GM12801 (cell line): Measurements from ENCODE around the gene CACNG8.

Experiments
- TF ChIP-seq, protein P1 (sequence below): IDR thresholded peaks from one replicate; pipeline ENCODE4 v1.5.1; 2011; ENCODE audit warnings: control low read depth; ENCODE audit not compliant: insufficient read length; ENCODE audit errors: extremely low read depth

Gene CACNG8

DNA sequence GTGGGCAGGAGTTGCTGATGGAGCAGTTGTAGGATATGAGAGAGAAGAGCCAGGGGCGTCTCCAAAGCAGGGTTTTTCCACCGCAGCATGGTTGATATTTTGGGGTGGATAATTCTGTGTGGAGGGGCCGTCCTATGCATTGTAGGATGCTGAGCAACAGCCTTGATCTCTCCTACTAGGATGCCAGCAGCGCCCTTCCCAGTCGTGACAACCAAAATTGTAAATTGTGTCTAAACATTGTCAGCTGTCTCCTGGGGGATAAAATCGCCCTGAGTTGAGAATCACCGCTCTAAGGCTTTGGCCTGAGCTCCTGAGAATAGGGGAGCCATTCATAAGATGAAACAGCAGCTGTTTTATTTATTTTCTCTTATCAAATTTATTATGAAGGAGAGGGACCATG is 4.2 kb downstream of the CACNG8 start:
- TF ChIP-seq, protein P1, sequence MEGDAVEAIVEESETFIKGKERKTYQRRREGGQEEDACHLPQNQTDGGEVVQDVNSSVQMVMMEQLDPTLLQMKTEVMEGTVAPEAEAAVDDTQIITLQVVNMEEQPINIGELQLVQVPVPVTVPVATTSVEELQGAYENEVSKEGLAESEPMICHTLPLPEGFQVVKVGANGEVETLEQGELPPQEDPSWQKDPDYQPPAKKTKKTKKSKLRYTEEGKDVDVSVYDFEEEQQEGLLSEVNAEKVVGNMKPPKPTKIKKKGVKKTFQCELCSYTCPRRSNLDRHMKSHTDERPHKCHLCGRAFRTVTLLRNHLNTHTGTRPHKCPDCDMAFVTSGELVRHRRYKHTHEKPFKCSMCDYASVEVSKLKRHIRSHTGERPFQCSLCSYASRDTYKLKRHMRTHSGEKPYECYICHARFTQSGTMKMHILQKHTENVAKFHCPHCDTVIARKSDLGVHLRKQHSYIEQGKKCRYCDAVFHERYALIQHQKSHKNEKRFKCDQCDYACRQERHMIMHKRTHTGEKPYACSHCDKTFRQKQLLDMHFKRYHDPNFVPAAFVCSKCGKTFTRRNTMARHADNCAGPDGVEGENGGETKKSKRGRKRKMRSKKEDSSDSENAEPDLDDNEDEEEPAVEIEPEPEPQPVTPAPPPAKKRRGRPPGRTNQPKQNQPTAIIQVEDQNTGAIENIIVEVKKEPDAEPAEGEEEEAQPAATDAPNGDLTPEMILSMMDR = no peak

DNA sequence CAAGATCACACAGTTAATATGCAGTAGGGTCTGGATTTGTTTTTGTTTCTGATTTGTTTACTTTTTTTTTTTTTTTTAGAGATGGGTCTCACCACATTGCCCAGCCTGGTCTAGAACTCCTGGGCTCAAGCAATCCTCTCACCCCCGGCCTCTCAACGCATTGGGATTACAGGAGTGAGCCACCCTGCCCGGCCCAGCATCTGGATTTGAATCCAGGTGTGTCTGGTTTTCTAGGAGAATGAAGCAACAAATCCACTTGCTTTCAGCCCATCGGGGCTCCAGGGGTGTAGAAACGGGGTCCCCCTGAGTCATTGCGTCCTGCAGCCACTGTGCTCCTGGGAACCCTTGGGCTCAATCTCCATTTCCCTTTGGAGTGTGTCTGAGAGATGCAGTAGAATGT is 6.6 kb downstream of the CACNG8 start:
- TF ChIP-seq, protein P1 = no peak

DNA sequence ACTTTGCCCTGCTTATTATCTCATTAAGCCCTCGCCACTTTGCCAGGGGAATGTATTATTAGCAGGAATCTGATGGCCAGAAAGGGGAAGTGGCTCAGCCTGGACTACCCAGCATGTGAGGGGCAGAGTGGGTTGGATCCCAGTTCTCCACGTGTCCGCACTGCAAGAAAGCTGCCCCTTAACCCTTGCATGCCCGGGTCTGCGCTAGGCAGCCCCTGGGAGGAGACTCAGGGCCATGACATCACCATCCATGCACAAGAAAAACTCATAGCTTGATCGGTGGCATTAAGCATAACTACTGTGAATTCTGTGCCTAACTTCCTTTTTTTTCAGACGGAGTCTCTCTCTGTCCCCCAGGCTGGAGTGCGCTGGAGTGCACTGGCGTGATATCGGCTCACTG is 8.9 kb downstream of the CACNG8 start:
- TF ChIP-seq, protein P1 = no peak

DNA sequence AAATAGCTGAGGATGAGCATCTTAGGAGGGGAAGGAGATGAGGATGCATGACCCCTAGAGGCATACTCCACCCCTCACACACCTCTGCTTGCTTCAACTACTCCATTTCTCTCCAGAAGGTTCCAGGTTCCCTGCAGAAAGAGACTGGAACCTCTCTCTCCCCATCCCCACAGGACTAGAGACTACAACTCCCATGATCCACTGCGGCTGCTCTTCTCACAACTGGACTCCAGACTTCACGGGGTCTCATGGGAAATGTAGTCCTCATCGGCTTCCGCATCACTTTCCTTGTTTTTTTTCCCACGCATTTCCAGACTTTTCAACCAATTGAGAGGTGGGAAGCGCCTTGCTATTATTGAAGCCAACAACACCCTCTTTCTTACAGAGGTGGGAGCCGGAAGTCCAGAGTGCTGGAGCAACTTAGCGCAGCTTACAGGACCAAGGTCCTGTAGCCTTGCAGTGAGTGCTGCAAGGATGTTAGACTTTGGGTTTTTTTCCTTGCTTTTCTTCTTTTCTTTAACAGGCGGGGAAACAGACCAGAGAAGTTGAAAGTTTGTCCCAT is 14.8 kb downstream of the CACNG8 start:
- TF ChIP-seq, protein P1 = no peak

DNA sequence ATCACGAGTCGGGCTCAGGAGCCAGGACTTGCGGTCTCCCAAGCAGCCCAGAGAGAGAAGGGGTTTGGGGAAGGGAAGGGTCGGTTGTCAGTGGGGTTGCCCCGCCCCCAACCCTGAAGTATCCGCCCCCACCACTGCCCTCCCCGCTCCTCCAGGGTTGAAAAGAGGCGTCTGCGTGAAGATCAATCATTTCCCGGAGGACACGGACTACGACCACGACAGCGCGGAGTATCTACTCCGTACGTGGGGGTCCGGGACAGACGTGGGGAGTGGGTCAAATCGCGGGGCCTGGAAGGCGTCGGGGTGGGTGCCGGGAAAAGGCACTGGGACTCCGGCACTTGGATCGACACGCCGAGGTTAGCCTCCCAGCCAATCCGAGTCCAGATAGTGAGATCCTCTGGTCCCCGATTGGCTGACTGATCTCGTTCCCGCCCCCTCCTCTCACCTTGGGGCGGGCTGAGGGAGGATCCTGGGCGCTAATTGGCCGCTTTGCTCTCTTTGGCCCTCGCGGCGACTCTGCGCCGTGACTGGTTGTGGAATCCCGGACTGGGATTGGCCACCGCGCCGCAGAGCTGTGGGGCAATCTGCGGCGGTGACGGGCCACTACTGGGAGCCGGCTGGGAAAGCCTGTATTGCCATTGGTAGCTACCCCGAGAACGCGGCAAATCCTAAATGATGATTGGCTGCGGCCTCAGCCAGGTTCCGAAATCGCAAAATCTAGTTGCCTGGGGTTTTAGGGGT is 15.4 kb downstream of the CACNG8 start:
- TF ChIP-seq, protein P1 = no peak

DNA sequence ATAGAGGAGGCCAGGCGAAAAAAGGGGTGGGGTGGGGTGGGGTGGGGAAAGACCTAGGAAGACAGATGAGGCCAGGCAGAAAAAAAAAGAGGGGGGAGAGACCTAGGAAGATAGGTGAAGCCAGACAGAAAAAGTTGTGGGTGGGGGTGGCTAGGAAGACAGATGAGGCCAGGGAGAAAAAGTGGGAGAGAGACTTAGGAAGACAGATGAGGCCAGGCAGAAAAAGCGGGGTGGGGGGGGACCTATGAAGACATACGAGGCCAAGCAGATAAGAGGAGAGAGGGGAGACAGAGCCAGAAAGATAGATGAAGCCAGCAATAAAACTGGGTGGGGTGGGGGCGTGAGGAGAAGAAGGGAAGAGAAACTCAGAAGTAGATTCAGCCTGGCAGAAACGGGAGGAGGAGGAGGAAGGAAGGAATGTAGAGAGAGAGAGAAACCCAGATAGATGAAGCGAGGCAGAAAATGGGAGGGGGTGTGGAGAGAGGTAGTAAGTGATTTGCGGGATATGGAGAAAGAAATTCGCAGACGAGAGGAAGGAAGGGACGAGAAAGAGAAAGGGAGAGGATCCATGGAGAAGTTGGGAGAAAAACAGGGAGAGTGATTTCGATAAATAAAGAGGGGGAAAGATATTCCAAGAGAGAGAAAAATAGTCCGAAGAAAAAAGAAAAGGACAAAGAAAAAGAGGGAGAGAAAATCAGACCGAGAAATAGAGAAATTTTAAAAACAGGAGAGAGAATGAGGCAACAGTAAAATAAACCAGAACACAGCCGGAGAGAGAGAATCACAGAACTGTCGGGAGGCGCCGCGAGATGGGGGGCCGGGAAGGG is 16.5 kb downstream of the CACNG8 start:
- TF ChIP-seq, protein P1 = no peak
